Activated naive CD4-positive, alpha-beta T cell treated with anti-CD3 and anti-CD28 coated beads, Interleukin-2, amount 50 U/mL, for 72 hours (primary cell): ENCODE data around the gene USP15. TPM values are rescaled to one million over a fixed set of nuclear protein-coding genes. Genes with fewer than 3 reads are reported as not detected.
"Not testable (repeated sequence)": the region's sequence is repeated elsewhere in the genome, so short reads cannot be mapped to it uniquely, and the experiment has no call there.

Experiments
- ATAC-seq, 2 donors: fragments of 150-1000 bp; cut with Tn5 transposase; 2 replicates each; pipeline ENCODE4 v1.10.0; 2021; ENCODE audit warnings: mild to moderate bottlenecking in 2 of 2, moderate library complexity in 2 of 2
- DNase-seq, 2 donors: peaks; one replicate each; pipeline ENCODE4 v3.0.0; 2021 to 2022; ENCODE audit warnings: low spot score in 2 of 2
- H3K27ac Mint-ChIP-seq, 2 donors: one replicate each; pipeline ENCODE4 v1.8.0; 2022; ENCODE audit warnings: mild to moderate bottlenecking in 2 of 2, mixed read lengths in 2 of 2
- H3K36me3 Mint-ChIP-seq, 2 donors: one replicate each; pipeline ENCODE4 v1.8.0; 2022; ENCODE audit warnings: mixed read lengths in 2 of 2
- H3K9me3 Mint-ChIP-seq, 2 donors: one replicate each; pipeline ENCODE4 v1.8.0; 2022; ENCODE audit warnings: mixed read lengths in 2 of 2
- total RNA-seq, 2 donors: library from RNA; stranded (reverse); gene quantifications; one replicate each; pipeline ENCODE4 v1.2.3, GENCODE V29; 2022

USP15 gene
- total RNA-seq, 2 donors from 2014 or later, result 114 to 122 TPM

- not testable (repeated sequence) for H3K27ac Mint-ChIP-seq, ATAC-seq, DNase-seq, H3K9me3 Mint-ChIP-seq
- peaks cover 8 to 17% of the 10 kb centered on the region in 2 donors for H3K36me3 Mint-ChIP-seq
These were observed 201.1 kb downstream of the USP15 start for GRCh38 chr12:62461171-62461837.

GRCh38 chr12:62463252-62463651 is 203.0 kb downstream of the USP15 start:
- DNase-seq, H3K27ac Mint-ChIP-seq, H3K9me3 Mint-ChIP-seq, ATAC-seq: not testable (repeated sequence)
- H3K36me3 Mint-ChIP-seq, result peaks cover 14 to 30% of the 10 kb centered on the region in 2 donors

Other genes starting within 250 kb of the USP15 start
- gene MON2, start 206.4 kb downstream of the USP15 start, total RNA-seq, result 10 to 100 TPM; 39.7 to 40.3 TPM